Right ventricle myocardium inferior (tissue), 1 donor: ENCODE measurements around the gene SYTL2. TPM values are rescaled to one million over a fixed set of nuclear protein-coding genes. Genes with fewer than 3 reads are reported as not detected.
A peak's percentile ranks its signal among the peaks of the same experiment; 100 is the strongest.

Source experiments
- ATAC-seq: fragments of 200-7000 bp; cut with Tn5 transposase; one replicate; pipeline ENCODE4 v1.9.1; 2020; ENCODE audit warnings: mild to moderate bottlenecking, moderate library complexity
- DNase-seq: peaks from one replicate; pipeline ENCODE4 v3.0.0; 2021; ENCODE audit errors: missing footprints
- intact Hi-C: fragments of 100-400 bp; cut with DNase I; formaldehyde crosslinking; loops from one replicate; pipeline ENCODE4 v1.11.0; 2022
- total RNA-seq: library from RNA; stranded (reverse); fragmentation: NEBNext Ultra II Directional; extraction: Animal tissue kit (Norgen Biotek cat#: 25700); gene quantifications from one replicate; pipeline ENCODE4 v1.2.1, GENCODE V29; 2021
- donor health status: DM: no; HTN: yes; CAD: no; lungs with severe emphysema.

SYTL2 gene
- total RNA-seq, 1 donor from 2014 or later = 2.4 TPM

GRCh38 chr11:85751724-85752123 is 59.2 kb downstream of the SYTL2 start:
- intact Hi-C loops = no loop called here
- ATAC-seq = no peak

GRCh38 chr11:85750646-85751045 is 60.3 kb downstream of the SYTL2 start:
- ATAC-seq (no peak), DNase-seq (no peak)
- intact Hi-C loops = no loop called here

More at GRCh38 chr11:85751724-85752123, 59.2 kb downstream of the SYTL2 start:
- DNase-seq = no peak

- intact Hi-C loops = no loop called here
- no peak for ATAC-seq
- no peak for DNase-seq
Observed at GRCh38 chr11:85749884-85750283, 61.1 kb downstream of the SYTL2 start.

- DNase-seq = no peak
- intact Hi-C loops = no loop called here
- no peak for ATAC-seq
Observed at GRCh38 chr11:85749287-85749834, 61.6 kb downstream of the SYTL2 start.

- ATAC-seq = no peak
- DNase-seq = no peak
- intact Hi-C loops = no loop called here
Observed at GRCh38 chr11:85748455-85748891, 62.5 kb downstream of the SYTL2 start.

- ATAC-seq (no peak), DNase-seq (no peak)
- intact Hi-C loops = no loop called here
Observed at GRCh38 chr11:85746670-85747069, 64.3 kb downstream of the SYTL2 start.

GRCh38 chr11:85745626-85746025 is 65.3 kb downstream of the SYTL2 start:
- ATAC-seq (no peak), DNase-seq (no peak)
- intact Hi-C loops = no loop called here

- intact Hi-C loops = no loop called here
- DNase-seq (no peak), ATAC-seq (no peak)
Observed at GRCh38 chr11:85742873-85743275, 68.1 kb downstream of the SYTL2 start.

- no peak for ATAC-seq
- intact Hi-C loops = no loop called here
- DNase-seq = no peak
Observed at GRCh38 chr11:85742348-85742747, 68.6 kb downstream of the SYTL2 start.

GRCh38 chr11:85740481-85741400 is 70.2 kb downstream of the SYTL2 start:
- intact Hi-C loops = no loop called here
- DNase-seq (no peak), ATAC-seq (no peak)

- no peak for ATAC-seq
- intact Hi-C loops = no loop called here
Observed at GRCh38 chr11:85737738-85738137, 73.2 kb downstream of the SYTL2 start.

GRCh38 chr11:85735876-85736460 is 75.0 kb downstream of the SYTL2 start:
- intact Hi-C loops = no loop called here
- DNase-seq (peak; percentile 51), ATAC-seq (no peak)

More at GRCh38 chr11:85737738-85738137, 73.2 kb downstream of the SYTL2 start:
- DNase-seq = no peak

- DNase-seq = no peak
- no peak for ATAC-seq
- intact Hi-C loops = no loop called here
Observed at GRCh38 chr11:85732965-85733364, 78.0 kb downstream of the SYTL2 start.

- ATAC-seq (no peak), DNase-seq (no peak)
- intact Hi-C loops = no loop called here
Observed at GRCh38 chr11:85726381-85726780, 84.6 kb downstream of the SYTL2 start.

GRCh38 chr11:85725510-85726258 is 85.3 kb downstream of the SYTL2 start:
- DNase-seq = no peak
- intact Hi-C loops = no loop called here
- ATAC-seq = no peak

- DNase-seq = no peak
- peak; percentile 13 for ATAC-seq
- intact Hi-C loops = no loop called here
Observed at GRCh38 chr11:85724748-85725465, 86.0 kb downstream of the SYTL2 start.

GRCh38 chr11:85723088-85723487 is 87.9 kb downstream of the SYTL2 start:
- ATAC-seq (no peak), DNase-seq (no peak)
- intact Hi-C loops = no loop called here

GRCh38 chr11:85721191-85721590 is 89.8 kb downstream of the SYTL2 start:
- DNase-seq = no peak
- intact Hi-C loops = no loop called here
- ATAC-seq = no peak
